GM19193 (cell line): ENCODE data around the gene CCDC88C.

Experiments used
- POLR2A ChIP-seq: IDR thresholded peaks from 4 replicates; pipeline ENCODE4 v1.6.1; 2011; ENCODE audit not compliant: insufficient read depth, insufficient read length; ENCODE audit errors: extremely low read depth

Gene CCDC88C

DNA sequence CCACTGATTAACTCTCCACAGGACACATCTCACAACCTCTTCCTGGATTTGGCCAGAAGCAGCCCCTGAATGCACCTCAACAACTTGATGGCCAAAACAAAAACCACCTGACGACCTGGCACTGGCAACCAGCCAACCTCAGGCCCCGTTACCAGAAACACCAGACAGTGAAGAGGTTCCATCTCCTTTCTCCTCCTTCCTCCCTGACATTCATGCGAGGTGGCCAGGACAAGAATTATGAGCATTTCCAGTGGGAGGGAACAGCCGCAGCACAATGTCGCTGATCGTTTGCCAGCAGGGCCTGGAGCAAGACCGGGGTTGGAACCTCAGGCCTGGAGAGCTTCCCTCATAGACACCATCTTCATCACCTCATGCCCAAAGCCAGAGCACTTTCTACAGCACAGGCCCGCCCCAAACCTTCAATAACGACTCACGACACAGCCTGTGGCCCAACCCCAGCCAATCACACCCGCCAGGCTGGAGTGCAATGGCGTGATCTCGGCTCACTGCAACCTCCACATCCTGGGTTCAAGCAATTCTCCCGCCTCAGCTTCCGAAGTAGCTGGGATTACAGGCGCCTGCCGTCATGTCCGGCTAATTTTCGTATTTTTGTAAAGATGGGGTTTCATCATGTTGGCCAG lies 48.7 kb downstream of the CCDC88C start:
- TF ChIP-seq POLR2A, result no peak

DNA sequence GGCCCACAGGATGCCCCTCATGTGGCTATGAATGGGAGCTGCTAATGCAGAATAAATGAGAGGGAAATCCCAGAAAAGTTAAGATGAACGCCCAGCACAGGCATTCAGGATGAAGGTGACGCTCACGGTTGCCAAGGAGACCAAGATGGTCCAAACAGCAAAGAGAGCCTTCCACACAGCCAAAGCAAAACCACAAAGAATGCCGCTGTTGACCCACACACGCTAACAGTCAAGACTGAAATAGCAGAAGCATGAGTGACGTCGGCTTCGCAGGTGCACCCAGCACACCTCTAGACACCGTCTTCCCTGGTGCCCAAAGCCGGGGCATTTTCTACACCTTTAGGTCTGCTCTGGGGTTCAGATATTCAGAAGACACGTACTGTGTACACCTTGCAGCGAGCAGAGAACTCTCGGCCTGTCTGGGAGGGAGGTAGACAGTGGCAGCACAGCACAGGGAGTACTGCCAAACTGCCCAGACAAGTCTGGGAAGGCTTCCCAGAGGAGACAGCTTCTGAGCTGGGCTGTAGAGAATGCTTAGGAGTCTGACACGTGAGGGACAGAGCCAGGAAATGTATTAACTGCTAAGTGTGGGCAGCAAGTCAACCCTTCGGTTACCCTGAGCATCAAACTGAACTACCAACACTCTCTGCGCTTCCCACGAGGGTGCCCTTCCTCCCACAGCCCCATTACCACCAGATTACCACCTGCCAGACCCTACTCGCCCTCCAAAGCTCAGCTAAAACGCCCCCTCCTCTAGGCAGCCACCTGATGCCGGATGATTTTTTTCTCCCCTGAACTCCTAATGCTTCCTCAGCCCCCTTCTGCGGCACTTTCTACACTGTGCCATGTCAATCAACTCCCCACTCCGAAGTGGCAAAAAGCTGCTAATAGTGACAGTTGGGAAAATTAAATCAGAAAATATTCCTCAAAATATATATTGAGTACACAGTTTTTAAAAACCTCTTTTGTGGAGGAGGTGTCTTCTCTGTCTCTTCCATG lies 50.1 kb downstream of the CCDC88C start:
- peak; percentile 47 for TF ChIP-seq POLR2A

DNA sequence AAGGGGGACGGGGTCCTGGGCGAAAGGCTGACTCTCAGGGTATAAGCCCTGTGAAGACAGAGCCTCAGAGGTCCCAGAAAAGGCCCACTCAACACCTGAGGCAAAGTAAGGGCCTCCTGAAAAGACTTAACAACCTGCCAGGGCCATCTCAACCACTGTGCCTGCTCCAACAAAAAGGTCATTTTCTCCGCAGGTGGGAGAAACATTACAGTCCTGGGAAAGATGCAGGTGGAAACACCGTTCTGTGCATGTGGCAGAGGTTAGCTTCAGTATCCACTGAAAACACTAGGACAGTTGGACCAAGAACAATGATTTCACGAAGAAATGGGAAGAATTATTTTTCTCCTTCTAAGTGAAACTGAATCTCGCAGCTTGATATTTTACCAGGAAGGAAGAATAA lies 50.9 kb downstream of the CCDC88C start:
- TF ChIP-seq POLR2A, result no peak

DNA sequence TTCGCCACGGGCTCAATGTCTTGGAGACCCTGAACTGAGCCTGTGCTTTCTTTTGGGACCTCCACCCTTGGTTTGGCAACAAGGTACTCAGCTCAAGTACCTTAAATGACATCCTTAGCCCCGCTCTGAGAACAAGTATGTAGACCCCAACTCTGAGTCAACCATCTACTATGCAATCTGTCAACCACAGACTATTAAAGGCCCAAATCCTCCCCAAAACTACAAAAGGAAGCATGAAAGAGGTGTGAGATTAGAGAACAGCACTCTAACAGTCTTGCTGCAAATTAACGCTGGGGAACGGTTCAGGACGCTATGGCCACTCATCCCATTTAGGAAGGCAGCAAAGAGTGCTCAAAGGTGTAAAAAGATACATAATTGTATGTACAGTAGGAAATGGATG lies 52.1 kb downstream of the CCDC88C start:
- TF ChIP-seq POLR2A, result no peak

DNA sequence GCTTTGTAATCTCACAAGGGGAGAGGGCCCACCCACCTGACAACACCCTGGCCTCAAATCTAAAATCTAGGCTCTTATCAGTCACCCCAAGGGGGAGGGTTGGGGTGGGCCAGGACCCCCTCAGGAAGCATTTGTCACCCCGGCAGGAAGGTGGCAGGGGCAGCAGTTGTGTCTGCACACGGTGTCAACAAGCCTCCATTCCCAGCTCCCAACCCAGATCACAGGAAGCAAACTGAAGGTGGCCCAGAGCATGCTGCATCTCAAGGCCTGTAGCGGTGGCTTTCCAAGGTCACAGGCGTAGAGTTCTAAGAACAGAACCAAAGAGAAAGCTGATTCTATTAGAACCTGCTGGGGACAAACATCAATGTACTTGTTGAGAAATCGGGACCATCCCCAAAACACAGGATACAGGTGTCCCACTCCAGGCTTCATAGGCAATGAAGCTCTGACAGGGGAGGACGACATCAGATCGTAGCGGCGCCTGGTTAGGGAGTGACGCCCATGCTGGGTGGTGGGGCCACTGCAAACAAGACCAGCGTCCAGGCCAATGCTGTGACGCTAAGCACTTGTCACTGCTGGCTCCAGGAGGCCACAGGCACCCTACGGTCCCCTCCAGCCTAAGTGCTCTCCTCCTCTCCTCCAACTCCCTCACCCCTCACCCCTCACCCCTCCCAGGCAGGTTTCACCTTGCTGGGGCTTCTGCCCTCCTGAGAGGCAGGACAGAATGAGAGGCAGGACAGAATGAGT lies 52.9 kb downstream of the CCDC88C start:
- peak; percentile 10 for TF ChIP-seq POLR2A

DNA sequence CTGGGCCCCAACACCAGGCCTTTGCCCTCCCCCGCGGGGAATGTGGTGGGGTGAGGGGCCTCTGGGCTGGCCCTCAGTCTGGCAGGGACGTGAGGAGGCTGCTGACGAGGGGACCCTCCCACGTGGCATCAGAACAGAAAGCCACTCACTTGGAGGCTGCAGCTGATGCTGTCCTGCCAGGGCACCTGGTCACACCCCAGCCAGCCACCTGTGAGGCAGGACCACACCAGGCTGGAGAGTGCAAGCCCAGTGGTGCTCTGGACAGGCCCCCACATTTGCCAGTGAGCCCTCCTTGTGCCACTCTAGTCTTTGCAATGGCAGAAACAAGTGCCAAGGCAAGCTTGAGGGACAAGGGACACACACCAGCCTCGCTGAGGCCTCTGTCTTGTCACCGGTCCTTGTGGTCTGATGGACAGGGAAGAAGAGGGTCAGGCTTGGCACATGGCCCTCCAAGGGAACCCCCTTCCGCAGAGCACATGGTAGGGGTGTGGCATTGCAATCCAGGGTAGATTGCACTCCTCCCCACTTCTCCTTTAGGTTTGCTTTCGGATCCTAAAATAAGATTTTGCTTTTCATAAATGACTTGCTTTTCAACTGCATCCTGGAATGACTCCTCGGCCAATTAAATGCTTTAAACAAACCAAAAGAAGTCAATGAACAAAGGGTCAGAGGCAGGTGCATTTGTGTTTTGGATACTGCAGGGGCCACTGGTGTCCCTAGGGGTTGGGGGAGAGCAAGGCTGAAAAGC lies 53.7 kb downstream of the CCDC88C start:
- peak; percentile 46 for TF ChIP-seq POLR2A

DNA sequence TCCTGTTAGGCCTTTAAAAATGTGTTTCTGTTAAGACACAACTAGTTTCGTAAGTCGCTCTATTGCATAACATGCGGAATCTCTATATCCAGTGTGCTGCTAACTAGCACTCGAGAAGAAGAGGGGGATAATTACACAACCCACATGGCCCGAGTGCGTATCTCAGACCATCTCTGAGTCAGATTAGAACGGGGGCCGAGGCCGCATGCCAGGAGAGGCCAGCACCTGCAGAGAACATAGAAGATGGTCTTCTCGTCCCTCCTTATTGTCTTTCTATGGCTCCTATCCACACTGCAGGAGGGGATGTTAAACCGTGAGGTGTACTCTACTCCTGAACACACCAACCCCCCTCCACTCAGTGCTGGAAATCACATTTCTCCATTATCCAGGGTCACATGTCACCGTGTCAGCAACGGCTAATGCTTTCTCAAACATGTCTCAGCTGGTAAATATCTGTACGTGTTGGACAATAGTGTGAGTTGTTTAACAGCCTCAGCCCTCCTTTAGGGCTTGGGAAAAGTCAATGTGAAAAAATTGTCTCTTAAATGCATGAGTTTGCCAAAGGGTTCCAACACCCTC lies 56.3 kb downstream of the CCDC88C start:
- TF ChIP-seq POLR2A, result no peak

DNA sequence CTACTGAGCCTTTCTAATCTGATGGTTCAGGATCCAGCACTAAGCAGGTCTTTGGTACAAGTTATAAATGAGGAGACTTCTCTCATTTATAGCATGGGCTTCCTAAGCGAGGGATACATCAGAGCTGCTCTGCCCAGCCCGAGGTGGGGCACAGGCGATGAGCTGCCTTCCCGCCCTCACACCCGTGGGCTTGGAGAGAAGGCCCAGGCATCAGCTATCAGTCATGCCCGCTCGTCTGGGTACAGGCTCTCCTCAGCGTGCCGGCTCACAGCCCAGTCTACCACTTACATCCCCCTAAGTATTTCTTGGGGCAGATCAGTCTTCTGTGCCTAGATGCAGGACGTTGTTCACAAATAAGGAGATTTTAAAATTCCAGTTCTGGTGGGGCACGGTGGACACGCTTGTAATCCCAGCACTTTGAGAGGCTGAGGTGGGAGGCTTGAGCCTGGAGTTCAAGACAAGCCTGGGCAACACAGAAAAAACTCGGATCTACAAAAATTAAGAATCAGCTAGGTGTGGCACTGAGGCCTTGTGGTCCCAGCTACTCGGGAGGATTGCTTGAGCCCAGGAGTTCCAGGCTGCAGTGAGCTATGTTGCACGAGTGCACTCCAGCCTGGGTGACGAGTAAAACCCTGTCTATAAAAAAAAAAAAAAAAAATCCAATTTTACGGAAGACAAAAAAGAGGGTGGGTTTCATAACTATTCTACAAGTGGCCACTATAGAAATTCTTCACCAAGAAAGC lies 57.0 kb downstream of the CCDC88C start:
- TF ChIP-seq POLR2A, result no peak

DNA sequence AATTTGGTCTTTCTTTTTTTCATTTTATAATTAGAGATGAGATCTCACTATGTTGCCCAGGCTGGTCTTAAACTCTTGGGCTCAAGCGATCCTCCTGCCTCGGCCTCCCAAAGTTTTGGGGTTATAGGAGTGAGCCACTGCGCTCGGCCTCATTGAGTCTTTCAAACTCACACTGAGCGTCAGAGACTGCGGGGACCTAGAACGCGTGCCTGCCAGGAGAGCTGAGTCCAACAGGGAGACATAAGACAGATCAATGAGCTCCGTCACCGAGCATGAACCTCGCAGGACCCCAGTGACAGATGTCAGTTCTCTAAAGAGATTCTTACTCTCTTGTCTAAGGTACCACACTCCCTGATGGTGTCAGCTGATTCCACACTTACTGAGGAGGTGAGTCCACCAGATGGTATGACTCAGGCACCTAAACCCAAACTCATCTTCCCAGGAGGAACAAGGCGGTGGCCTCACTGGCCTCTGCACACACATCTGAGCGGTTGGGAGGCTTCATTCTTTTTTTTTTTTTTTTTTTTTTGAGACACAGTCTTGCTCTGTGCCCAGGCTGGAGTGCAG lies 58.9 kb downstream of the CCDC88C start:
- no peak for TF ChIP-seq POLR2A

DNA sequence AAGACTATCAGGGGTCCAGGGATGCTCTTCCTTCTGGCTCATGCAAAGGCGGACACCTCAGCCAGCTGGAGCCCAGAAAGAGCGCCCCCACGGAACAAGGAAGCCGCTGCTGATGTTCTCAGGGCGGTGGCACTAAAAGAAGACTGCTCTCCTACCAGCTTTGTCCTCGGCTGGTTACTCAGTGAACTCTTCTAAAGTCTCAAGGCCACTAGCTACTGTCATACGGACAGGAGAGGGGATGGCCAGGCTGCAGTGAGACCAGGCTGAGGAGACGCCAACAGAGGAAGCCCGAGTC lies 59.6 kb downstream of the CCDC88C start:
- no peak for TF ChIP-seq POLR2A

DNA sequence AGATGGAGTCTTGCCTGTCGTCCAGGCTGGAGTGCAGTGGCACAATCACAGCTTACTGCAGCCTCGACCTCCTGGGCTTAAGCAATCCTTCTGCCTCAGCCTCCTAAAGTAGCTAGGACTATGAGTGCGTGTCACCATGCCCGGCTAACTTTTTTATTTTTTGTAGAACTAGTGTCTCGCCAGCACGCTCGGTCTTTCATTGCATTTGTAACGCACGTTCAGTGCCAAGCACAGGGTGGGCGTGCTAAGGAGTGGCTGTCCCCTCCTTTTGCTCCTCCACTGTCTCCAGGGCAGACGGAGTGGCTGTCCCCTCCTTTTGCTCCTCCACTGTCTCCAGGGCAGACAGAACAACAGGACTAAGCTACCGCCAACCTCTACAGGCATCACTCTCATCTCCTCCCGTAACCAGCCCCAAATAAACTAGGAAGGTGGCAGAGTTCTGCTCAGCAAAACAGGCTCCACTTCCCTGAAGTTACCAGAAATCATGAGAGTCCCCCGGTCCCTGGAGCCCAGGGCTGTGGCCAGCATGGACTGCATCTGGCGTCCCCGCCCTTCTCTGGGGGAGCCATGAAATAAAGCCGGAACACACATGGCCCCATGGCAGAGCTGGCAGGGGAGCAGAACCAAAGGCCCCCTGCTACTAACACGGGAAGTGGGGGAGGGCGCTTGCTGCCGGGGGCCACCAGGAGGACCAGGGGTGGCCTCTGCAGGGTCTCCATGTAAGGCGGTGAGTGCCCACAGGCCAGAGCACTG lies 60.2 kb downstream of the CCDC88C start:
- no peak for TF ChIP-seq POLR2A

DNA sequence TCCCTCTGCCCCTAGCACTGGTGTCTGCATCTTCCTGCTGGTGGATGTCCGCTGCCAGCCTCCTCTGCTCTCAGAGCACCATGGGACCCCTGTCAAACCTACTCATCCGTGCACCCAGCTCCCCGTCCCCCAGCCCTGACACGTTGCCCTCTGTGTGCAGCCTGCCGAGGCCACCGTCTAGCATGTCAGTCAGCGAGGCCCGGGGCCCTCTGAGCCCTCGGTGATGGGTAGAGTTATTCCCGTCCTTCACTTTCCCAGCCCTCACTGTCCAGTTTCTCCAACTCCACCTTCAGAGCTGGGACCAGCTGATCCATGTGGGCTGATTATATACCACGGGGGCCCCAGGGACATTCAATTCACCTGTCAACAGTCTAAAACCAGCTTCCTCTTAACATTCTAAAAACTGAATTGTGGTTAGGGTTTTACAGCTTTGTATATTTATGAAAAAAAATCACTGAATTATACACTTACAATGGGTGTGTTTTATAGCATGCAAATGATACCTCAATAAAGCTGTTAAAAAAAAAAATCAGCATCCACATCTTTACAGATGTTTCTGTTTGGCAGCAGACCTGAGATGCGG lies 61.3 kb downstream of the CCDC88C start:
- TF ChIP-seq POLR2A, result peak; percentile 29

DNA sequence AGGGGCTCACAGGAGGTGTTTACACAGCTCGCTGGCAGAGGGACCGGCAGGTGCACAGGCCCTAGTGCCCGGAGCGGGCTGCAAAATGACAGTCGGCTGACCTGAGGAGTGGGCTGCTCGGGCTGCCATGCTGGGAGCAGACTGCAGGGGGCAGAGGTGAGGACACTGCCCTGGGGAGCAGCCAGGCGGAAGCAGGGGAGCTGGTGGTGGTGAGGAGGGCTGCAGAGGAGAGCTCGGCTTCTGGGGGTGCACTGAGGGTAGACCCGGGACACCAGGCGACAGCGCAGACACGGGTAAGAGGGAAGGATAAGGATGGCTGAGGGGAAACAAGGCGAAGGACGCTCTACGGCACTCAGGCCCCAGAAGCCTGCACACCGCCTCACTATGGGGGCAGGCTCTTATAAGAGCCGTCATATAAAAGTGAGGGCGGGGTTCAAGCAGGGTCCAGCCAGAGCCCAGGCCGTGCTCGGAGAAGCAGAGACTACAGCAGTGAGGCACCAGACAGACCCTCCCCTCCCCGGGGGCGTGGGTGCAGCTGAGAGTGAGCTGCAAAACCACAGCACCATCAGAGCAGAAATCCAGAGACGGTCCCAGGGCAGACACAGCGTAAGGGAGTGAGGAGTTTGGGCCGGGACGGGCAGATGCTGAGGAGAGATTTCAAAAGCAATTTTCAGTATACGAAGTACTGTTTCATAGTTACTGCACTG lies 62.5 kb downstream of the CCDC88C start:
- TF ChIP-seq POLR2A, result no peak
